ENCODE measurements around the gene APOA4.

APOA4 gene

GRCh38 chr11:116814502-116814901 lies 8.6 kb downstream of the APOA4 start:
- no peak for DNase-seq (ENCODE audit: low read depth)
- TF ChIP-seq, protein P1, sequence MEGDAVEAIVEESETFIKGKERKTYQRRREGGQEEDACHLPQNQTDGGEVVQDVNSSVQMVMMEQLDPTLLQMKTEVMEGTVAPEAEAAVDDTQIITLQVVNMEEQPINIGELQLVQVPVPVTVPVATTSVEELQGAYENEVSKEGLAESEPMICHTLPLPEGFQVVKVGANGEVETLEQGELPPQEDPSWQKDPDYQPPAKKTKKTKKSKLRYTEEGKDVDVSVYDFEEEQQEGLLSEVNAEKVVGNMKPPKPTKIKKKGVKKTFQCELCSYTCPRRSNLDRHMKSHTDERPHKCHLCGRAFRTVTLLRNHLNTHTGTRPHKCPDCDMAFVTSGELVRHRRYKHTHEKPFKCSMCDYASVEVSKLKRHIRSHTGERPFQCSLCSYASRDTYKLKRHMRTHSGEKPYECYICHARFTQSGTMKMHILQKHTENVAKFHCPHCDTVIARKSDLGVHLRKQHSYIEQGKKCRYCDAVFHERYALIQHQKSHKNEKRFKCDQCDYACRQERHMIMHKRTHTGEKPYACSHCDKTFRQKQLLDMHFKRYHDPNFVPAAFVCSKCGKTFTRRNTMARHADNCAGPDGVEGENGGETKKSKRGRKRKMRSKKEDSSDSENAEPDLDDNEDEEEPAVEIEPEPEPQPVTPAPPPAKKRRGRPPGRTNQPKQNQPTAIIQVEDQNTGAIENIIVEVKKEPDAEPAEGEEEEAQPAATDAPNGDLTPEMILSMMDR (IDR thresholded peaks at IDR 0.05; ENCODE audit: low read depth, low read length, missing control alignments), result no peak
- H3K4me3 ChIP-seq (ENCODE audit: low read depth, low read length), result no peak overlapping the region

DNA sequence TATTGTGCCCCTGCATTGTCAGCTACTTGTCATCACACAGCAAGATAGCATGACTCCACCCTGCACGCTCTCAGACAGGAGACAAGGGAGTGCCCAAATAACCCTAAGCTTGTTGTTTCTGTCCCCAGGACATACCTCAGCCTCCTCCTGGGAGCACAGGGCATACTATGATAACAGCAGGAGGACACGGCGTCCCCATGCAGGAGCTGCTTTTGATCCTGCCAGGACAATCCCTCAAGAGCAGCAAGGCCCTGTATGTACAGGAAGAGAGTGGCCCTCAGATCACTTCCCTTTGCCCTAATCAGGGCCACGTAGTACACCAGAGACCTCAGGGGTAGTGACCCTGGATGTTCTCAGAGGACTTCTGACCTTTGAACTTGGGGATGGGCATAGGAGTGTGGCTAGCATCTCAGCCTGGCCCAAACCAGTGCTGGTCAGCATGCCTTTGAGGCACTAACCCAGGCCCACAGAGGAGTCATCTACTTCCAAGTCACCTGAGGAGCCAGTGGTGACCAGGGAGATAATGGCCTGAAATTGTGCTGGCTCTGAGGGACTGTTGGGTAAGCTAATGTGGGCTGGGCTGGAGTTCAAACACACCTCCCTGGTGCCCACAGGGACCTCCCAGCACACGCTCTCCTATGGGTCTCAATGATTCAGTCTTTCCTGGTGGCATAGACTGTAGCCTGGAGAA lies 9.2 kb downstream of the APOA4 start:
- no peak for DNase-seq (ENCODE audit: low read depth)
- TF ChIP-seq, protein P1 (IDR thresholded peaks at IDR 0.05; ENCODE audit: low read depth, low read length, missing control alignments), result no peak
- H3K4me3 ChIP-seq (ENCODE audit: low read depth, low read length), result no peak overlapping the region

DNA sequence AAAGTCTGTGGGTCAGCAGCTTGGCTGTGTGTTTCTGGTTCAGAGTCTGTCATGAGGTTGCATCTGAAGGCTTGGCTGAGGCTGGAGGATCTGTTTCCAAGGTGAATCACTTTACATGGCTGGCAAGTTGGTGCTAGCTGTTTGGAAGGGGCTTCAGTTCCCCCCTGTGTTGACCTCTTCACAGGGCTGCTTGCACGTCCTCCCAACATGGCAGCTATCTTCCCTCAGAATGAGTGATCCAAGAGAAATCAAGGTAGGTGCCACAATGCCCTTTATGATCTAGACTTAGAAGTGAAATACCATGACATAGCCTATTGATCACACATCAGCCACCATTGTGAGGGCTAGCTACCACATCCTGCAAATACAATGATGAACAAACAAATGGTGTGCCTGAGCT lies 9.9 kb downstream of the APOA4 start:
- no peak overlapping the region for H3K4me3 ChIP-seq (ENCODE audit: low read depth, low read length)
- no peak for DNase-seq (ENCODE audit: low read depth)
- TF ChIP-seq, protein P1 (IDR thresholded peaks at IDR 0.05; ENCODE audit: low read depth, low read length, missing control alignments), result no peak

DNA sequence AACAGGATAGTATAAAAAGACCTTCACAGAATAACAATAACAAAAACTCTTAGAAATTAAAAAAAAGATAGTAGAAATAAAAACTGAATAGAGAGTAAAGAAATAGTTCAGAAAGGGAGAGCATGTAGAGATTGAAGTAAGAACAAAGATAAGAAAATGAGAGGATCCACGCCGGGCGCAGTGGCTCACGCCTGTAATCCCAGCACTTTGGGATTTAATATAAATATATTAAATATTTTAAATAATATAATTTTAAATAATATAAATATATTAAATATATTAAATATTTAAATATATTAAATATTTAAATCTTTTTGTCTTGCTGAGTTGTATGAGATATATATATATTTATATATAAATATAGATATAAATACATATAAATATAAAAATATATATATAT lies 11.0 kb downstream of the APOA4 start:
- no peak overlapping the region for H3K4me3 ChIP-seq (ENCODE audit: low read depth, low read length)
- TF ChIP-seq, protein P1 (IDR thresholded peaks at IDR 0.05; ENCODE audit: low read depth, low read length, missing control alignments), result no peak
- no peak for DNase-seq (ENCODE audit: low read depth)

DNA sequence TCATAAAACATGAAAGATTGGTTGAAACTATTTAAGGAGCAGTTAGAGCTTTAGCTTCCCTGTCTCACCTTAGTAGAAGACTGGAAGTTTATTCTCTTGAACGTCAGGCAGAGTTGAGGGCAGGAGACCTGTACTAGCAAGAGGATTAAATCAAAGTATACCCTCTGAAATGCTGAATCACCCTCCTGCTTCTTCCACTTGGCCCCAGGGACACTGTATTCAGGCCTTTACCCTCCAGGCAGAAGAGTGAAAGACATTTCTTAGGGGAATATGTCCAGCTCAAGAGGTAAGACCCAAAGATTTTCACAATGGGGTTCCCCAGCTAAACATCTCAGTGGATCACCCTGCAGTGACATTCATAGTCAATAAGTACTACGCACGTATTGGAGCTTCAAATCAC lies 11.9 kb downstream of the APOA4 start:
- no peak overlapping the region for H3K4me3 ChIP-seq (ENCODE audit: low read depth, low read length)
- TF ChIP-seq, protein P1 (IDR thresholded peaks at IDR 0.05; ENCODE audit: low read depth, low read length, missing control alignments), result no peak
- no peak for DNase-seq (ENCODE audit: low read depth)

DNA sequence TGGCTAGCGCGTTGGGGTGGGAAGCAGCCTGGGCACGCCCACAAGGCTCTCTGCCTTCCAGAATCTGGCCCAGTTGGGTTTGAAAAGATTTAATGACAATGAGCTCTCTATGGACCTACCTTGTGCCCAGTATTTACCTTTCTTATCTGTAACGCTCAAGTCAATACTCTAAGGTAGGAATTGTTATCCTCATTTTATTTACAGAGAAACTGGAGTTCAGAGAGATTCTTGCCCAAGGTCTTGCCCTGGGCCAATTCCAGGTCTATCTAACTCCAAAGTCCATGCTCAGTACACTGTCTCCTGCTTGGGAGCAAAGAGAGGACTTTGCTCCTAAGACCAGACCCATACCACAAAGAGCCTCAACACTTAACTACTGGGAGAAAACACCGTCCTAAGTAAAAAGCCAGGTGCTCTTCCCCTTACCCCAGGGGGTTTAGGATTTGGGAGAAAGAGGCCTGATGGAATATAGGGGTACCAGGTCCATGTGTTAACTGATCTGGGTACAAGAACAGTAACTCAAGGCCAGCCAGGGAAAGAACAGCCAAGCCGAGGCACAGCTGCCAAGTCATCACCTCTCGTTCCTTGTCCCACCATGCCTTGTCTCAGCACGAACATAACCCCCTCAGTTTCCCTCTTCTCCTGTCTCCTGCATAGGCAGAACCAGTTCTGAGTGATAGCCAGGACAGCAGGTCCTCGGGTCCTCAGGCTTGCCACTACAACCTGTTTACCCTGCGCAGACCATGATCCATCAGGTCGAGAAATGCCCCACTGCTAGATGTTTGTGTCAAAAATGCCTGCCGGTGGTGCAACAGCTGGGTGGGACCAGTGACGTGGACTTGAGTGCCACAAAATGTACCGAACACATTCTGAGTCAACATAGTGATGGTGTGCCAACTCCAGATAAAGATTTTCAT lies 14.6 kb downstream of the APOA4 start:
- DNase-seq (ENCODE audit: low read depth), result no peak
- TF ChIP-seq, protein P1 (IDR thresholded peaks at IDR 0.05; ENCODE audit: low read depth, low read length, missing control alignments), result no peak
- H3K4me3 ChIP-seq (ENCODE audit: low read depth, low read length), result no peak overlapping the region

Measured in GM12864 (cell line).